ENCODE results near the gene PCNT.

PCNT gene

GRCh38 chr21:46350571-46350970 lies 26.6 kb downstream of the PCNT start:
- Histone ChIP-seq H3K27me3 (ENCODE audit: low read length) (no peaks in the 10 kb centered on the region), H3K27ac (ENCODE audit: low read depth, low read length) (no peak overlapping the region), H3K4me3 (ENCODE audit: insufficient read depth, low read length, poor library complexity, severe bottlenecking) (no peak overlapping the region), H3K4me2 (ENCODE audit: low read depth, low read length, poor library complexity, severe bottlenecking) (no peak overlapping the region), H3K9me3 (ENCODE audit: insufficient read depth, low read length) (no peaks in the 10 kb centered on the region), H3K9ac (ENCODE audit: low read length) (no peak overlapping the region), H3K9me2 (replicated peaks; ENCODE audit: insufficient read depth, low read length) (no peaks in the 10 kb centered on the region), H4K20me1 (ENCODE audit: low read depth, low read length) (no peaks in the 10 kb centered on the region), H3F3A (ENCODE audit: insufficient read depth) (no peaks in the 10 kb centered on the region), H3K36me3 (ENCODE audit: low read length) (no peaks in the 10 kb centered on the region; the same call in 1 of the 2 replicates), H3K79me2 (ENCODE audit: insufficient read depth, low read length) (no peaks in the 10 kb centered on the region), H2AFZ (ENCODE audit: low read depth, low read length, severe bottlenecking) (no peak overlapping the region)
- no peak for TF ChIP-seq CTCF (IDR thresholded peaks at IDR 0.05; ENCODE audit: insufficient read depth, low read length, poor library complexity, severe bottlenecking)
- TF ChIP-seq EZH2phosphoT487 (conservative IDR thresholded peaks at IDR 0.05; ENCODE audit: low read length): no peak

GRCh38 chr21:46350981-46351380 lies 27.0 kb downstream of the PCNT start:
- Histone ChIP-seq H3K27ac (ENCODE audit: low read depth, low read length) (no peak overlapping the region), H3K27me3 (ENCODE audit: low read length) (no peaks in the 10 kb centered on the region), H3K4me2 (ENCODE audit: low read depth, low read length, poor library complexity, severe bottlenecking) (no peak overlapping the region), H3K36me3 (ENCODE audit: low read length) (no peaks in the 10 kb centered on the region; the same call in 1 of the 2 replicates), H3K9me3 (ENCODE audit: insufficient read depth, low read length) (no peaks in the 10 kb centered on the region), H2AFZ (ENCODE audit: low read depth, low read length, severe bottlenecking) (no peak overlapping the region), H3K9ac (ENCODE audit: low read length) (no peak overlapping the region), H3F3A (ENCODE audit: insufficient read depth) (no peaks in the 10 kb centered on the region), H3K4me3 (ENCODE audit: insufficient read depth, low read length, poor library complexity, severe bottlenecking) (no peak overlapping the region), H4K20me1 (ENCODE audit: low read depth, low read length) (no peaks in the 10 kb centered on the region), H3K9me2 (replicated peaks; ENCODE audit: insufficient read depth, low read length) (no peaks in the 10 kb centered on the region), H3K79me2 (ENCODE audit: insufficient read depth, low read length) (no peaks in the 10 kb centered on the region)
- TF ChIP-seq EZH2phosphoT487 (conservative IDR thresholded peaks at IDR 0.05; ENCODE audit: low read length): no peak
- no peak for TF ChIP-seq CTCF (IDR thresholded peaks at IDR 0.05; ENCODE audit: insufficient read depth, low read length, poor library complexity, severe bottlenecking)

GRCh38 chr21:46351476-46352163 lies 27.7 kb downstream of the PCNT start:
- no peaks in the 10 kb centered on the region for H3F3A ChIP-seq (ENCODE audit: insufficient read depth)
- no peak overlapping the region for H2AFZ ChIP-seq (ENCODE audit: low read depth, low read length, severe bottlenecking)
- H3K9ac ChIP-seq (ENCODE audit: low read length): no peak overlapping the region
- TF ChIP-seq CTCF (IDR thresholded peaks at IDR 0.05; ENCODE audit: insufficient read depth, low read length, poor library complexity, severe bottlenecking) (no peak), EZH2phosphoT487 (conservative IDR thresholded peaks at IDR 0.05; ENCODE audit: low read length) (no peak)
- no peak overlapping the region for H3K27ac ChIP-seq (ENCODE audit: low read depth, low read length)
- no peaks in the 10 kb centered on the region; the same call in 1 of the 2 replicates for H3K36me3 ChIP-seq (ENCODE audit: low read length)
- no peaks in the 10 kb centered on the region for H3K9me3 ChIP-seq (ENCODE audit: insufficient read depth, low read length)
- no peaks in the 10 kb centered on the region for H3K27me3 ChIP-seq (ENCODE audit: low read length)
- no peak overlapping the region for H3K4me3 ChIP-seq (ENCODE audit: insufficient read depth, low read length, poor library complexity, severe bottlenecking)
- H3K79me2 ChIP-seq (ENCODE audit: insufficient read depth, low read length): no peaks in the 10 kb centered on the region
- H3K9me2 ChIP-seq (replicated peaks; ENCODE audit: insufficient read depth, low read length): no peaks in the 10 kb centered on the region
- no peaks in the 10 kb centered on the region for H4K20me1 ChIP-seq (ENCODE audit: low read depth, low read length)
- H3K4me2 ChIP-seq (ENCODE audit: low read depth, low read length, poor library complexity, severe bottlenecking): no peak overlapping the region

Data from SU-DHL-6 (cell line).